Myocyte (in vitro differentiated cells): Measurements from ENCODE around the gene DNAH14. TPM values are rescaled to one million over a fixed set of nuclear protein-coding genes. Genes with fewer than 3 reads are reported as not detected.
"Not testable (repeated sequence)": the region's sequence is repeated elsewhere in the genome, so short reads cannot be mapped to it uniquely, and the experiment has no call there.

Experiments
- DNase-seq: peaks from one replicate; pipeline ENCODE4 v3.0.0-alpha.2; 2012; ENCODE audit warnings: low read depth
- total RNA-seq: library from RNA; depleted of rRNA; stranded (reverse); fragments of >200 nt; gene quantifications from 2 replicates; pipeline ENCODE4 v1.2.3, GENCODE V29; 2014

DNAH14 gene
- total RNA-seq, 1 donor from 2014 or later = 10.1 TPM

- peak; percentile 82 for DNase-seq
These were observed 217.0 kb downstream of the DNAH14 start for GRCh38 chr1:225146478-225146877.

GRCh38 chr1:225147791-225148190 lies 218.3 kb downstream of the DNAH14 start:
- not testable (repeated sequence) for DNase-seq

DNA sequence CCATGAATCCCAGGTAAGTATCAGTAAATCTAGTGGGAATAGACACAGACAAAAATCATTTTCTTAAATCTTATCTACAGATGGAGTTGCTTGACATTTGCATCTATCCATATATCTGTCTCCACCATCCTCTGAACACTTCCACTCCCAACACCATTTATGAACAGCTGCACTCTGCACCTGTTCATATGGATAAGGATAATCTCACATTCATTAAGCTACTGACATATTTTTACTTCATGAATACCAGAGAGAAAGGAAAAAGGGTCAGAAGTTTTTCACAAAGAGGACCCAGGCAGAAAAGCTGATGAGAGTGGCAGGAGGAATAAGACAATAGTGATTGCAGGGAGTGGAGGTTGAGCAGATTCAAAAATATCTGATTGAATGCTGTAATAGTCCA lies 222.6 kb downstream of the DNAH14 start:
- DNase-seq = peak; percentile 47

GRCh38 chr1:225155555-225155954 lies 226.1 kb downstream of the DNAH14 start:
- DNase-seq = no peak

GRCh38 chr1:225156254-225156653 lies 226.8 kb downstream of the DNAH14 start:
- DNase-seq = no peak

DNA sequence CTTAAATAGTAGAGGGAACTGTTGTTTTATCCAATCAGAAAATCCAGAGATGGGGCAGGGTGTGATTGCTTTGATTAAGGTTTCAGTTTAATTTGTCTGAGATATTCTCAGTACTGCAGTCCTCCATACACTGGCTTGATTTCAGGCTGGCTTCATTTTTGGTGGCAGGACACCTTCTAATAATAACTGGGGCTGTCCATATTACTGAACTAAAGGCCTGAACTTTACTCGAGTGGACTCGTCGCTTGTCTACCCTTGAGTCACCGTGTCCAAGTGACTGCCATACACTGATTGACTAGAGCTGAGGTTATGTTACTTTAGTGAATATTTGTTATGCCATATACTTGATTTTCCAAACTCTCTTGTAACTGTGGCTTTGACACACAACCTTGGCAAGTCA lies 228.8 kb downstream of the DNAH14 start:
- no peak for DNase-seq

- no peak for DNase-seq
These were observed 230.3 kb downstream of the DNAH14 start for GRCh38 chr1:225159793-225160192.

DNA sequence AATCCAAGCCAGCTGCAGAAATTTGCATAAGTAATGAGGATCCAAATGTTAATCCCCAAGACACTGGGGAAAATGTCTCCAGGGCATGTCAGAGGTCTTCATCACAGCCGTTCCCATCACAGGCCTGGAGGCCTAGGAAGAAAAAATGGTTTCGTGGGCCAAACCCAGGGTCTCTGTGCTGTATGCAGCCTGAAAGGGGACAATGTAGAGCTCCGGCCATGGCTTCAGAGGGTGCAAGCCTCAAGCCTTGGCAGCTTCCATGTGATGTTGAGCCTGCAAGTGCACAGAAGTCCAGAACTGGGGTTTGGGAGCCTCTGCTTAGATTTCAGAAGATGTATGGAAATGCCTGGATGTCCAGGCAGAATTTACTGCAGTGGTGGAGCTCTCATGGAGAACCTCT lies 247.9 kb downstream of the DNAH14 start:
- not testable (repeated sequence) for DNase-seq

DNA sequence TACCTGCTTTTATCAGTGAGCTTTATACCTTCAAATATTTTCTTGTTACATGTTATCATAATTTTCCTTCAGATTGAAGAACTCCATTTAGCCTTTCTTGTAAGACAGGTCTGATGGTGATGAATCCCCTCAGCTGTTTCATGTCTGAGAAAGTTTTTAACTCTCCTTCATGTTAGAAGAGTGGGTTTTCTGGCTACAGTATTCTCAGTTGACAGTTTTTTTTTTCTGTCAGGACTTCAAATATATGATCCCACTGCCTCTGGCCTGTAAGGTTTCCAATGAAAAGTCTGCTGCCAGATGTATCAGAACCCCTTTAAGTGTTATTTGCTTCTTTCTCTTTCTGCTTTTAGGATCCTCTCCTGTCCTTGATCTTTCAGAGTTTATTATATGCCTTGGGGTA lies 250.2 kb downstream of the DNAH14 start:
- DNase-seq = no peak

GRCh38 chr1:225182716-225183115 lies 253.2 kb downstream of the DNAH14 start:
- peak; percentile 78 for DNase-seq

DNA sequence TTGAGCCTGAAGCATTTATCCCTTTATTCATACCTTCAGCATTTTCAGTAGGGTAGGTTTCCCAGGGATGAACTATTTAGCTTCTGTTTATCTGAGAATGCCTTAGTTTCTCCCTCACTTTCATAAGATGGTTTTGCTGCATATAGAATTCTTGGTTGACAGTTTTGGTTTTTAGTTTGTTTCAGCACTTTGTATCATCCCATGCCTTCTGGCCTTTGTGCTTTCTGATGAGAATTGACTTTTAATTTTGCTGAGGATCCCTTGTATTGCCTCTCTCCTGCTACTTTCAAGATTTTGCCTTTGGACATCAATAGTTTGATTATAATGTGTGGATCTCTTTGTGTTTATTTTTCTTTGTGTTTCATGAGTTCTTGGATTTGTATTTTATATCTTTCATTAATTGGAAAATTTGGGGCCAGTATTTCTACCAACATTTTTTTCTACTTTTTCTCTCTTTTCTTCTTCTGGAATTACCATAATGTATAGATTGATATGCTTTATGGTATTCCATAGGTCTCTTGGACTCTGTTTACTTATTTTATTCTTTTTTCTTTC lies 261.8 kb downstream of the DNAH14 start:
- no peak for DNase-seq

DNA sequence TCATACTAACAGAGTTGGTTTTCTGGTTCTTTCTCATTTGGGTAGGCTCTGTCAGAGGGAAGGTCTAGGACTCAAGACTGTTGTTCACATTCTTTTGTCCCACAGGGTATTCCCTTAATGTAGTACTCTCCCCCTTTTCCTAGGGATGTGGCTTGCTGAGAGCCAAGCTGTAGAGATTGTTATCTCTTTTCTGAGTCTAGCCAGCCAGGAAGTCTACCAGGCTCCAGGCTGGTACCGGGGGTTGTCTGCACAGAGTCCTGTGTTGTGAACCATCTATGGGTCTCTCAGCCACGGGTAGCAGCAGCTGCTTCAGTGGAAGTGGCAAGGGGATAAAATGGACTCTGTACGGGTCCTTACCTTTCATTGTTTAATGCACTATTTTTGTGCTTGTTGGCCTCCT lies 272.0 kb downstream of the DNAH14 start:
- DNase-seq = no peak

DNA sequence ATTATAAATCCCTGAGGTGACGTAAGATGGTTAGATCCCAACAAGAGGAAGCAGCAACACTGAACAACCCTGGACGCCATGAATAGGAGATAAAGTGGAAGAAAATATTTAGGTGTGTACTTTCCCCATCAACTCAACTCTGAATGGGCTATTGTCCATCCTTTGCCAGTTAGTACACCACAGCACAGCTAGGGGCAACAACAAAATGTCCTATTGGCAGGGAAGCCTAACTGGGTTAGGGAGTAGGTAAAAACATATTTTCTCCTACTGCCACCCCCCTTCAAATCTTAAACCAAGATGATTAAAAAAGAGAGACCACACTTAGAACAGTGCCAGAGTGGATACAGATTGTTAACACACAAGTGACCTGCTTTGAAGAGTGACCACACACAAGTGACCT lies 278.3 kb downstream of the DNAH14 start:
- no peak for DNase-seq

- DNase-seq = no peak
These were observed 279.7 kb downstream of the DNAH14 start for GRCh38 chr1:225209153-225209552.

DNA sequence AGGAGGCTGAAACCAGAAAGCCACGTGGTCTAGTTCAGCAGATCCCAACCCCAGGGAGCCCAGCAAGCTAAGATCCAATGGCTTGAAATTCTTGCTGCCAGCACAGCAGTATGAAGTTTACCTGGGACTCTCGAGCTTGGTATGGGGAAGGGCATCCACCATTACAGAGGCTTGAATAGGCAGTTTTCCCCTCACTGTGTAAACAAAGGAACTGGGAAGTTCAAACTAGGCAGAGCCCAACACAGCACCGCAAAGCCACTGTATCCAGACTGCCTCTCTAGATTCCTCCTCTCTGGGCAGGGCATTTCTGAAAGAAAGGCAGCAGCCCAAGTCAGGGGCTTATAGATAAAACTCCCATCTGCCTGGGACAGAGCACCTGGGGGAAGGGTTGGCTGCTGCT lies 280.7 kb downstream of the DNAH14 start:
- DNase-seq = not testable (repeated sequence)

GRCh38 chr1:225211694-225212442 lies 282.4 kb downstream of the DNAH14 start:
- DNase-seq = not testable (repeated sequence)

GRCh38 chr1:225224287-225224686 lies 294.8 kb downstream of the DNAH14 start:
- DNase-seq = no peak

GRCh38 chr1:225225681-225226080 lies 296.2 kb downstream of the DNAH14 start:
- DNase-seq = no peak

DNA sequence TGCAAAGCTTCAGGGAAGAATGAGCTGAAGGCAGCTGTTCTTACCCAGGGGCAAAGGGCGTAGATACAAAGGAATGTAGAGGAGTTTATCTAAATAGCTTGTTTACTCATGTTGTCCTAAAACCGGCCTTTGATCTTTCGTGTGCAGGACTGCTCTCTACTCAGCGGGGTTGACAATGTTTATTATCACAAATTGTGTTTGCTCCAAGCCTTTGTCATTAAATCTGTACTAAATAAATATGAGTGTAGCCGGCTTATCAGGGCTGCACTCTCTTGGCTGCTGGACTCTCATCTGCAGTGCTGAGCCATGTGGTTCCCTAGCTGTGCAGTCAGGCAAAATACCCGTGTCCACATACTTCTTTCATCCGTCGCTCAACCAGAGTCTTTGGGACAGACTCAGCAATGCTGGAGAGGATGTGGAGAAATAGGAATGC lies 299.4 kb downstream of the DNAH14 start:
- DNase-seq = no peak

- DNase-seq = not testable (repeated sequence)
These were observed 300.0 kb downstream of the DNAH14 start for GRCh38 chr1:225229429-225229828.

DNA sequence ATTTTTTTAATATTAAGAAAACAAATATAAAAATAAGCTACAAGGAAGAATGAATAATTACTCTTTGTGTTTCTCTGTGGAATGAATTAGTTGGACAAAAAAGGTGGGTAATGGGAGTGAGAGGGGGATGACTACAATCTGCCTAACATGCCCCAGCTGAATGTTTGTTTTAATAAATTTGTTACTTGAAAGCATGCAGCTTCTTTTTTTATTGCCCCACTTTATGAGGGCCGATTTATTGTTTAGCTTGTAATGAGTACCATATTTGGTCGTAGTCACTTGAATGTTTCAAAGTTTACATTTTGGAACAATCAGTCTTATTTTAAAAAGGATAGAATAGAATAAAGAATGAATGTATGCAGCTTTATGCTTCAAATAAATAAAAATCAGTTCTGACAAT lies 301.0 kb downstream of the DNAH14 start:
- DNase-seq = no peak

- not testable (repeated sequence) for DNase-seq
These were observed 303.5 kb downstream of the DNAH14 start for GRCh38 chr1:225232930-225233329.

DNA sequence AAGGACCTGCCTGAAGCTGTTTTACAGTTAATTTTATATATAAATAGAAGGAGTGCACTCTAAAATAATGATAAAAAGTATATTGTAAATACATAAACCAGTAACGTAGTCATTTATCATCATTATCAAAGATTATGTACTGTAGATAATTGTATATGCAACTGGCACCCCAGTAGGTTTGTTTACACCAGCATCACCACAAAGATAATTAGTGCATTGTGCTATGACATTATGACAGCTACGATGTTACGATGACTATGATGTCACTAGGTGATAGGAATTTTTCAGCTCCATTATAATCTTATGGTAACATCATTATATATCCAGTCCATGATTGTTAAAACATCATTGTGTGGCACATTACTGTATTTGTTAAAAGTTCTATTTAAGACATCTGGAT lies 313.1 kb downstream of the DNAH14 start:
- DNase-seq = no peak
